ENCODE results near the gene CYP26A1. TPM values are rescaled to one million over a fixed set of nuclear protein-coding genes. Genes with fewer than 3 reads are reported as not detected.

CYP26A1 gene
- total RNA-seq, 4 donors from 2014 or later, result not detected

DNA sequence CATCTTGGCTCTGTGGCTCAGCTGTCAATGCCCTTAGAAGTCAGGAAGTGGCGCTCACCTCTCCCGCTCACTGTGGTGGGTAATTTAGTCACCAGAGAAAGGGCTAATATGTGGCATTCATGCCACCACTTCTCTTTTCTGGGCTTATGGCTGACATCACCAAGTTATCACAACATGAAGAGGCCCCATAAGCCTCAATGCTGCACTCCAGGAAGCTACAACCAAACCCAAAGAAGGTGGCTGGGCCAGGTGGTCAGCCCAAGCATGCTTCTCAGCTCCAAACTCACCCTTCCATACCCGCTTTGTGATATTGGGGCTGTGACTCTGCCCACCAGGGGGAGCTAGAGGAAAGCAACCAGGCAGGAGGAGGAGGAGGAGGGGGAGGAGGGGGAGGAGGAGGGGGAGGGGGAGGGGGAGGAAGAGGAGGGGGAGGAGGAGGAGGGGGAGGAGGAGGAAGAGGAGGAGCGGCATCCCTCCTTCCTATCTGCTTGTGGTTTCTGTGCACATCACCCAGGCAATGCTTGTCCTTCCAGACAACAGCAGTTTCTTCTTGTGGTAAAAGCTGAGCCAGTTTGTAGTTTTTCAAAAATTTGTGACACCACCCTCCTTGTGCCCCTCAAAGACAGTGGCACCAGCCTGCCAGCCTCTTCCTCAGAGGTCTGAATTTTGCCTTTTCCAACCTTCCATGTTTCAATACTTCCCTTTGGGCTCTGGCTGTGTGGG, 42.1 kb downstream of the CYP26A1 start:
- Histone ChIP-seq H3K9me3 (no peaks in the 10 kb centered on the region), H3K36me3 (no peaks in the 10 kb centered on the region), H3K4me3 (no peak overlapping the region), H3K4me1 (no peaks in the 10 kb centered on the region), H3K27me3 (peaks cover 4% of the 10 kb centered on the region), H3K27ac (no peak overlapping the region)
- TF ChIP-seq EP300 (IDR thresholded peaks at IDR 0.05), result no peak
- TF ChIP-seq POLR2AphosphoS5 (IDR thresholded peaks at IDR 0.05), result no peak
- TF ChIP-seq POLR2A (IDR thresholded peaks at IDR 0.05), result no peak
- peak in 2 of 4 experiments; percentile 30 to 58 for TF ChIP-seq CTCF (IDR thresholded peaks at IDR 0.05)
- ATAC-seq, result no peak
- WGBS, 2 donors (ENCODE audit: low coverage in 1 of 2), result 46% methylated on average over 2 of the region's 4 CpGs; no CpG with 5 or more reads in 1 of the 2 donors

DNA sequence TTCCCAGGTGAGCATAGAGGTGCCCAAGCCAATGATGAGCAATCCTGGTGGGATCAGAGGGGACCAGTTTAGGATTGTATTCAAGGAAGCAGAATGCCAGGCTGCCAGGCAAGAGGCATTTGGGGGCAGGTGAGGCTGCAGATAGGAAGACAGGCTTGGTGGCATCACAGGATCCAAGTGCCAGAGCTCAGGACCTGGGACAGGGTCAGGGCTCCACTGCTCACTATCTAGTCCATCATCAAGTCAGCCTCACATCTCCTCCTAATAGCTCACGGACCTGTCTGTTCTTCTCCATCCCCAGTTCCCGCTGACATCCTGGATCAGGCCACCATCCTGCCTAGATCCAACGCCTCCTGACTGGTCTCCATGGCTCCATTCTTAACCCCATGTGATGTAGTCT, 47.6 kb downstream of the CYP26A1 start:
- Histone ChIP-seq H3K27me3 (no peaks in the 10 kb centered on the region), H3K4me3 (no peak overlapping the region), H3K27ac (no peak overlapping the region), H3K4me1 (no peaks in the 10 kb centered on the region), H3K9me3 (peaks cover 0 to 5% (median 0%) of the 10 kb centered on the region in 3 donors), H3K36me3 (no peaks in the 10 kb centered on the region)
- TF ChIP-seq CTCF (IDR thresholded peaks at IDR 0.05), result no peak
- no peak for TF ChIP-seq POLR2AphosphoS5 (IDR thresholded peaks at IDR 0.05)
- no peak for TF ChIP-seq EP300 (IDR thresholded peaks at IDR 0.05)
- TF ChIP-seq POLR2A (IDR thresholded peaks at IDR 0.05), result no peak
- no peak for ATAC-seq
- WGBS, 2 donors (ENCODE audit: low coverage in 1 of 2), result 79 to 100% methylated on average over 1 to 2 of the region's 3 CpGs

DNA sequence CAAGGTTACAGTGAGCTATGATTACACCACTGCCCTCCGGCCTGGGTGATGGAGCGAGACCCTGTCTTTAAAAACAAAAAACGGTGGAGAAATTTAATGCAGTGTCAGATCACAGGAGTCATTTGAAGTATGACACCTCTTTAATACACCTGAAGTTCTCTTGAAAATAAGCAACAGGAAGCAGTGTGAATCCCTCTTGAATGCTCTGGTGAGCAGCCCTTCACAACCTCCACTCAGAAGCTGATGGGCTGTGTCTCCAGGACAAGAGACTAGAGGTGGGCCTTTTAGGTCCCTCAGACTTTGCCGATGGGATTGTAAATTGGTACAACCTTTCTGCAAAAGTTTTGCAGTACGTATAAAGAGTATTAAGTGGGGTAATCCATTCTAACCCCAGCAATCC, 50.1 kb downstream of the CYP26A1 start:
- Histone ChIP-seq H3K4me3 (no peak overlapping the region), H3K36me3 (no peaks in the 10 kb centered on the region), H3K27ac (no peak overlapping the region), H3K4me1 (no peaks in the 10 kb centered on the region), H3K9me3 (peaks cover 0 to 21% (median 0%) of the 10 kb centered on the region in 3 donors), H3K27me3 (no peaks in the 10 kb centered on the region)
- ATAC-seq, result no peak
- WGBS, 2 donors (ENCODE audit: low coverage in 1 of 2), result 79% methylated on average over 5 of the region's 5 CpGs; no CpG with 5 or more reads in 1 of the 2 donors
- TF ChIP-seq POLR2A (IDR thresholded peaks at IDR 0.05) (no peak), EP300 (IDR thresholded peaks at IDR 0.05) (no peak), POLR2AphosphoS5 (IDR thresholded peaks at IDR 0.05) (no peak), CTCF (IDR thresholded peaks at IDR 0.05) (no peak)

- Histone ChIP-seq H3K36me3 (no peaks in the 10 kb centered on the region), H3K4me3 (no peak overlapping the region), H3K9me3 (peaks cover 0 to 21% (median 0%) of the 10 kb centered on the region in 3 donors), H3K4me1 (no peaks in the 10 kb centered on the region), H3K27ac (no peak overlapping the region), H3K27me3 (no peaks in the 10 kb centered on the region)
- TF ChIP-seq POLR2A (IDR thresholded peaks at IDR 0.05) (no peak), POLR2AphosphoS5 (IDR thresholded peaks at IDR 0.05) (no peak), CTCF (IDR thresholded peaks at IDR 0.05) (no peak), EP300 (IDR thresholded peaks at IDR 0.05) (no peak)
- 64 to 74% methylated on average over 5 to 6 of the region's 6 CpGs for WGBS, 2 donors (ENCODE audit: low coverage in 1 of 2)
- ATAC-seq, result no peak
Observed at GRCh38 chr10:93124580-93125318, 51.1 kb downstream of the CYP26A1 start.
